ENCODE data around the gene GRAMD2A.

The GRAMD2A gene

DNA sequence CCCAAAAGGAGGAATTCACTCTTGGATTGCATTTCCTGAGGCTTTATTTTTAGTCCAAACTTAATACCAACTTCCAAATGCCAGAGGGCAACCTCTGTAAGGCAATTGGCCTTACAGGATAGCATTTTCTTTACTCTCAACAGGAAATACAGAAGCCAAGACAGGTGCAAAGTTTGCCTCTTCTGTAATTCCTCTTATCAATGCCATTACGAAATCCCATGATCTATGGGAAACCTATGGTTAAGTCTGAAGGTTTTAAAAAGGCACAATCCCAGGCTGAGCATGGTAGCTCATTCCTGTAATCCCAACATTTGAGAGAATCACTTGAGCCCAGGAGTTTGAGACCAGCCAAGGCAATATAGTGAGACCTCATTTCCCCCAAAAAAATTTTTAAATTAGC is 18.5 kb upstream of the GRAMD2A start:
- DNase-seq: no peak

DNA sequence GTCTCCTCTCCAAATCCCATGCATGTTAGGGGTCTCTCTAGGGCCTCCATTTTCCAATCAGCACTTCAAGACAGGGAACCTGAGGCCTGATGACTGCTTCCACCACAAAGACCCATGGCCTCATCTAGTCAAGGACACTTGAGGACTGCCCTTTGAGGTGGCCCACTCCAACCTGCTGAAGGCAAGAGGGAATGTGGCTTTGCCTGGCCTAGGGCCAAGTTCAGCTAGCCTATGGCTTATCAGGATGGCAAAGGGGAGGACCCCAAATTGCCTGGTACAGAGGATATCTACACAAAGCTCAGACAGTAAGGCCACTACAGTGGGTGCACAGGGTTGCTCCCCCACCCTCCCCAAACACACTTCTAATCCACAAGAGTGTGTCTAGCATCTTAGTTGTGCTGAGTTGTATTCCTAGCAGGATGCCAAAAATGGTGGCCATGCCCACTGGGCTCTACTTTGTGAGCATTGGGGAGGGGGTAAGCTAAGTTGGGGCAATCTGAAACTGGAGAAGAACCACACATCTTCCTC is 10.0 kb upstream of the GRAMD2A start:
- DNase-seq: no peak

DNA sequence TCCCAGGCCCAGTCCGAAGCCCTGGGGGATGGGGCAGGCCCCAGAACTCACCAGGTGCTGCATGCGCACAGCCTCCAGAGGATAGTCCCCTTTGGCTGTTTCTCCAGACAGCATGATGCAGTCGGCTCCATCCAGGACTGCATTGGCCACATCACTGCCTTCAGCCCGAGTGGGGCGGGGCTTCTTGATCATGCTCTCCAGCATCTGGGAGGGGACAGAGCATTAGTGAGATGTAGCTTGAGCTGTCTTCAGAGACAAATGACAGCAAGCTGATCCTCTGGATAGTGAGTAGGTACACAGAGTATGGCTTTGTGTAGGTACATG is 9.1 kb upstream of the GRAMD2A start:
- DNase-seq: no peak

DNA sequence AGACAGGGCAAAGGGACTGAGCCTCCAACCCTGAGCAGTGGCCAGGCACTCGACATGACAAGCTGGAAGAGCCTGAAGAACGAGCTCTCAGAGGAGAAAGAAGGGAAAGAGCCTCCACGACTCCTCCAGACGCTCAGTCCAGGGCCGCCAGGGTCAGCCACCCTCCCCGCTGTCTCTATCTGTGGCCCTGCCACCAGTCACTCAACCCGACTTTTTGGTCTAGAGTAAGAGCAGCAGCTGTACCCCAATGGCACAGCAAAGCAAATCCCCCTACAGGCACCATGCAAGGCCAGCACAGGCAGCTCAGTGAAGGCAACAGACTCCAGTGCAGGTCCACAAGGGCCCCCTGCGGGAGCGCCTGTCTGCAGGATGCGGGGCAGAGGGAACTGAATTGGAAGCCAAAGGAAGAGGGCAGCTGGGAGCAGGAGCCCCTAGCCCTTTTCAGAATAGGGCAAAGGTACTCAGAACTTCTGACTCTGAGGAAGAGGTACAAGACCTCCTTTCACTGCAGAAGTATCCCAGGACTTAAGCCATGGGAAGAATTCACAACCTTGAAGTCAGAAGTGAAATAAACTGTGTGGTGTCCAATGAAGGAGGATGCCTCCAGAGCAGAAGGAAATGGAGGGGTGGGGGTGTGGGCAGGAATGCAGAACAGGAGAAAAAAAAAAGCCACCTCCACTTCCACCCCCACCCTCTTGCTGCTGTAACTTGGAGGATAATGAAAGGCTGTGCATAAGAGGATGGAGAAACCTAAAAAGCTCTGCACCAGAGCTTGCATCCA is 8.5 kb upstream of the GRAMD2A start:
- no peak for DNase-seq

DNA sequence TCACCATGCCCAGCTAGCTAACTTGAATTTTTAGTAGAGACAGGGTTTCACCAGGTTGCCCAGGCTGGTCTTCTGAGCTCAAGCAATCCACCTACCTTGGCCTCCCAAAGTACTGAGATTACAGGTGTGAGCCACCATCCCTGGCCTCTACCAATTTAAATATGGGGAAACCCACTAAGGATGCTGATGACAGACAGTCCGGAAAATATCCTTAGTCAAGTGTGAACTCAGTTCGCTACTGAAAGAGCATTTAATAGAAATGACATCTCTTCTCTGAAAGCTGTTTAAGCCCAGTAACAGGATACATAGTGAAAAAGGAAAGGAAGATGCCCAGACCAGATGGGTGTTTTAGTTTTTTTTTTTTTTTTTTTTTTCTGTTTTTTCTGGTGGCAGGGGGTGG is 7.7 kb upstream of the GRAMD2A start:
- no peak for DNase-seq

DNA sequence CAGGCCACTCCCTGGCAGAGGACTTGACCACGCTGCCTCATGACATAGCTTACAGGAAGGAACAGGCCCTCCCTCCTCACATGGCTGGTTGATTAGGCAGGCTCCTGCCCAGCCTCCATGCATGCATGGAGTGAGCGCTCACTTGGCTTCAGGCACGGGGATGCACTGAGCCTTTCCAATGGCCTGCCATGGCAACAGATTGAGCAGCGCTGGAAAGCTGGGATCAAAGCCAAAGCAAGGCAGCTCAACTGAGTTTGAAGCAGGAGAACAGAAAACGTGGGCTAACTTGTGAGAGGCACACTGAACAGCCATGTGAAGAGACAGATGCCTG is 5.9 kb upstream of the GRAMD2A start:
- DNase-seq: no peak

DNA sequence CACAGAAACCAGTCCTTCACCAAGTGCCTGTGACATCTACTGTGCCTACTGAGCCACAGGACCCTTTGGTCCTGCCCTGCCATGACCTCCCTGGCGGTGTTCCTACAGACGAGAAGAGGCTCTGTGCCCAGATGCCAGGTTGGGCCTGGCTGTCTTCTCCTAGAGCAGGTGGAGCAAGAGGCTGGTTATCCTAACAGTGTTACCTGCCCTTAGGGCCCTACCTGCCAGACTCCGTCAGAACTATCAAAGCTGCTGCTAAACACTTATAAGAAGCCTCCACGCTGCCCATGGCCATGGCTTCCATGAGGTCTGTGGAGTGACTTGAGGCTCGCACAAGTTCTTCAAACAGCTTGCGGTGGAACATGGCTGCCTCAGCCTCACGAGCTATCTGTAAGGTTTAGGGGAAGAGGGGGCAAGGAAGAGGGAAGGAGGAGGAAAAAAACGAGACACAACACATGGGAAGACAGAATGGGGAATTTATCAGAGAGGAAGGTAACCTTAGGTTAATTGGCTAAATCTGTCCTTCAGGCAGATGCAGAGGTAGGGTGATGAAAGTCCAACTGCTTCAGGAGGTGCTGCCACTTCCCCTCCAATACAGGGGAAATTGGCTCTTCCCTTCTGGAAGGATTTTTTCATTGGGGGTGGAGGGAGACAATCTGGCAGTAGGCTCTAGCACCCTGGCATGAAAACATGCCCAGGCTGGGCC is 5.4 kb upstream of the GRAMD2A start:
- DNase-seq: no peak

DNA sequence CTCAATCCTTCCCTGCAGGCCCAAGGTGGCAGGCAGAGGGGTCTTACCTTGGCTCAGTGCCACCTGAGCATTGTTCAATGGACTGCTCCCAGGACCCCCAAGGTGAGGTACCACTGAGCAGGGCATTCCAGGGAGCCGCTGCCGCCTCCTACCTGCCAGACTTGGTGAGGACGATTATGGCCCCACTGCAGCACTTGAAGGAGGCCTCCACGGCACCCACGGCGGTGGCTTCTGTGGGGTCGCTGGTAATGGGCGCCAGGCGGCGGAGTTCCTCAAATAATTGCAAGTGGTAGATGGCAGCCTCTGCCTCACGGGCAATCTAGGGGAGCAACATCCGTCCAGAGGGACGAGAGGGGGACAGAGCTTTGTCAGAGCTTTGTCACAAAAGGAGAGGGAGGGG is 4.7 kb upstream of the GRAMD2A start:
- DNase-seq: no peak

DNA sequence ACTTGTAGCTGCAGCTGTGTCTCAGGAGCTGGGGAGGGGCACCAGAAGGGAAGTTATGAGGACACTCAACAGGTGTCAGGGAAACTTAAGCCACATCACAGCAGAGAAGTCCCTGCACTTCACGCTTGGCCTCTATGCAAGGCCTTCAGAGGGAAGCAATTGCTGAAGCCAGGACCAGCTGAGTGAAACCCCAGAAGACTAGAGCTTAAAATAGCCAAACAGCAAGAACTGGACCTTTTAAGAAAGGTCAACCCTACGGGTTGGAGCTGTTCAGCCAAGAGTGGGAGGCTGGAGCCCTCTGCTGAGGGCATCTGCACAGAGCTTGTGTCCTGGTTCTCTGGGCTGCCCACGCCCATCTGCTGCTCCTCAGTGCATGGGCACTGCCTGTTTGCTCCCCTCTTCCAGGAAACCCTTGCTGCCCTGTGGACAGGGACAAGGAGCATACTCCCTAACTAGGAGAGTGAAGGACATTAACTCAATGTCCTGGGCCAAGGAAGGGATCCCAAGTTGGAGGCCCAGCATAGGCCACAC is 3.9 kb upstream of the GRAMD2A start:
- DNase-seq: no peak

DNA sequence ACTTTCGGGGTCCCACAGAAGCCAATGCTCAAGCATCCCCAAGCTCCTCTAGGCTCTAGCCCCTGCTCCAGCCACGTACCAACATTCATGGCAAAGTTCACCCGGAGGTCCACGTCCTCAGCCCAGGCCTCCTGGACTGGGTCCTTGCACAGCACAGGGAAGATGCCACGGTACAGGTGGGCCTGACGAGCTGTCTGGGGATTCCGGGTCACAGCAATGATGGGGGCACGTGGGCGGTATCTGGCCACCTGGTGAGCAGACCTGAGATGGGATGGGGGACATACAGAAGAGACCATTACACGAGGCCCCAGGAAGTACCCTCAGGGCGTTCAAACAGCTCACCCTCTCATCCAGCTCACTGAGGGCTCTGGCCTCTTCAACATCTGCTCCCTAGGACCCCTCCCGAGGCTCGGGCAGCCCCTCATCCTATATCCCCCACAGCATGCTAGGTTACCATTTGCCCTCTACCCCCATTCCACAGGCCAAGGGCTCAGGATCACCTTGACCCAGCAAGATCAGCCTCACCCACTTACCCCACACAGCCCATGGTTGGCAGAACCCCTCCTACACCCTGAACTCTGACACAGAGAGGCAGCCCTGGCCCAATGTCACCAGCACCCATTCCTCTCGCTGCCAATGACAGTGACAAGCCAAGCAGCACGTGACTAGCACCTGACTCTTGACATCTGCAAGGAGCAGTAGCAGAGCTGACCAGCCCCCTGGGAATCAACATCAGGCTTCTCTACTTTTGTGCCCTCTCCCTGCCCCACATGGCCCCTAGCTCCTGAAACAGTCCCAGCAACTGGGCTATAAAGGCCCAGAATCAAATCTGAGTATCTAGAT is 3.0 kb upstream of the GRAMD2A start:
- DNase-seq: no peak

DNA sequence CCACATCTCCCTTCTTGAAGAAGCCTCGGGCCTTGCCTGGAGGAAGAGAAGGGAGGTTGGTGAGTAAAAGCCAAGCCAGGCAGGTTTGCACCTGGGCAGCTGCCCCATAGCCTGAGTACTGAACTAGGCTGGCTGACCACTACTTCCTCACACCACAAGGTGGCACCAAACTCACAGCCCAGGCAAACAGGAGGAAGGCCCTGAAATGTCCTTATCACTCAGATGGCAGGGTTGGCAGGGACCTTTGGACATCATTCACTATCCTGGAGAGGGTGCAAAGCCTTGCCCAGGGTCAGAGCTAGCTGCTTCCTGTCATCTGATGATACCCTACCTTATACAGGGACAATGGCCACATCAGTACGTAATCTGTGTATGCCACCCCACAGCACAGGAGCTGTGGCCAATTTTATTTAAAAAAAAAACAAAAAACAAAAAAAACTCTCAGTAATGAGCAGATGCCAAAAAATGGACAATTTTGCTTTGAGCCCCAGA is 2.2 kb upstream of the GRAMD2A start:
- peak; percentile 71 for DNase-seq

DNA sequence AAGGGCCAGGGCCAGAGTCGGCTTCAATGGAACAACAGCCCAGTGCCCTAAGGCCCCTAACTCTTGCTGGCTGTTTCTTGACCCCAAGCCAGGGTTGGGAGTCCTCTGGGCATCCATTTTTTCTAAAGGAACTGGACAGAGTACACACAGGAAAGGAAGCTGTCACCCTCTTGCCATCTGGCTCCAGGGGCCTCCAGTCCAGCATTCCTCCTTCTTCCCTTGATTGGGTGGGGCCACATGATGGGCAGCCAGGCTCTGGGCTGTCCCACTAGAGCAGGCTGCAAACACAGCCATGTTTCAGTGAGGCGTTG is 1.6 kb upstream of the GRAMD2A start:
- no peak for DNase-seq

DNA sequence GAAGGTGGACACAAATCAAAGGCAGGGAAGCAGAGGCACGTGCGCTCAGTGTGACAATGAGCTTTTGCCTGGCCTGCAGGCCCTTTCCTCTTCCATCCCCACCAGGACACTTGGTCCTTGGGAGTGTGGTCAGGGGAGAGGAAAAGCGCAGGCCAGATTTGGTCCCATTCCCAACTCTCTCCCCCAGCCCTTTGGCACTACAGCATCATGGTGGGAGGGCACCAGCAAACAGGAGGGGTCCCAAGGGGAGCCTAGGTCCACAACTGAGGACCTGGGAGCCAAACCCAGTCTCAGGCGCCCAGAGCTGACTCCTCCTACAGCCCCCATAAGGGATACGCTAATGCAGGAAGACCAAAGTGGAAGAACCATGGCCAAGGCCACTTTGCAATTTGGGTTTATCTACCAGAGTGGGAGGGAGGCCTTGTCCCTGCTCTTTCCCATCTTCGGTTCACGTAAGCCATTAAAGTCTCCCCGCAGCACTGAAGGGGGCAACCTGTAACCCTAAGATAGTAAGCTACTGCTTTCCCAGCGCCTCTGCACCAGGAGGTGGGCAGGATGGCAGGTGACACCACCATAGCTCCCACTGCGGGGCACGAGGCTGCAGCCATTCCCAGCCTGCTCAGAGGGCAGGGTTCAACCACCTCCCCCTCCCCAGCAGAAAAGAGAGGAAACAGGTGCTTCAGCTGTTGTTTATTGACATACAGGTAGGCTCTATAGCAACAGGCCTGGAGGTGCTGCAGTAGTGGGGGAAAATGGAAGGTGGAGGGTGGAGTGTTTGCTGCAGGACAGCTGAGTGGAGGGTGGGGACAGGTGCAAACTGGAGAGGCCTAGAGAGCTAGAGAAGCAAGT is 993 bp upstream of the GRAMD2A start:
- no peak for DNase-seq

DNA sequence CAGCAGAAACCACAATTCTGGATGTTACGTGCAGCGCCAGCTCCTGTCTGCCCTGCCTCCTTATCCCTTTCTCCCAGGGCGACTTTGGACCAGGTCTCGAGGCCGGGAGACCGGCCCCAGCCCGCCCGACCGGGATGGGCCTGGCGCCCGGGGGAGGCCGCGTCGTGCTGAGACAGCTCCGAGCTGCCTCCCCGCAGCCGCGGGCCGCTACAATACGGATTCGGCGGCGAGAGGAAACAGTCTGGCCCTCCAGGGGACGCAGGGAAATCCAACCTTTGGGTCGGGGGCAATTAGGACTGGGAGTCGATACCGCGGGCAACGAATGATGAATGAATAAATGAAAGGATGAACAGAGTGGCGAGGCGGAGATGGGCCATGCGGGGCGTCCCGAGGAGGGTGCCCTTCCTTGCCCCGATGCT is 537 bp downstream of the GRAMD2A start:
- DNase-seq: no peak

DNA sequence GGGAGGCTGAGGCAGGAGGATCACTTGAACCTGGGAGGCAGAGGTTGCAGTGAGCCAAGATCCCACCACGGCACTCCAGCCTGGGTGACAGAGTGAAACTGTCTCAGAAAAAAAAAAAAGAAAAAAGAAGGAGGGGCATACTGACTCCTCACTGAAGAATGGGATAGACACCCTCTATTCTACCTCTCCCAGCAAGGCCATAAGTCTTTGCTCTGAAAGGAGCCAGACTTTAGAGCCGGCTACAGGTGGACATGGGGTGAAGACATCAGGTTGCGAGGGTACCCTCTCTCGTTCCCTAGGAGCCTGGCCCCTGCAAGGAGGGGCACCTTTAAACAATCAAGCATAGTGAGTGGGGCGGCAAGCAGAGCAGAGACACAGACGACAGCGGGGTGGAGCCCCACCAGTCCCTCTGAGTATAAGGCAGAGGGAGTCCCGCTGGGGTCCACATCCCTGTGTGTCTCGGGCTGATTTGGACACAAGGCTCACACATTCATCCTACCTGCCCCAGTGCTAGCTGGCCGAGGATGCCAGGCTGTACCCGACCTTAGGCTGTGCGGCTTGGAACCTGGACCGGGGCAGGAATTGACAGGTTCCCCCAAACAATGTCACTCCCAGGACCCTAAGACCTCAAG is 1.1 kb downstream of the GRAMD2A start:
- no peak for DNase-seq

DNA sequence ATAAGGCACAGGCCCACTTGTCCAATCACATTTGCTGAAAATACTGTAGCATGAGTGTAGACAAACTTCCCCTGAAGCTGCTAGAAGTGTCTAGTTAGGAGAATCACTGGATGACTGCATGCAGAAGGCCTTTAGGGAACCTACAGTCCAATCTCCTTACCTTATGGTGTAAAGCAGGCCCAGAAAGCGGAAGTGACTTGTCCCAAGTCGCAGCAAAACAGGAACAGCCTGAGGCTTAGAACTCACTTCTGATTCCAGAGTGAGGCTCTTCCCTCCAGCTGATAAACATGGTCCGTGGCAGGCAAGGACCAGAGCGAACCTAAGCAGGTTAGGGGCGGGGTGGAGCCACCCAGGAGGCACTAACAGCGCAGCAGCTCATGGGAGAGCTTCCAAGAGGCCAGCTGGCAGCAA is 2.5 kb downstream of the GRAMD2A start:
- peak; percentile 56 for DNase-seq

DNA sequence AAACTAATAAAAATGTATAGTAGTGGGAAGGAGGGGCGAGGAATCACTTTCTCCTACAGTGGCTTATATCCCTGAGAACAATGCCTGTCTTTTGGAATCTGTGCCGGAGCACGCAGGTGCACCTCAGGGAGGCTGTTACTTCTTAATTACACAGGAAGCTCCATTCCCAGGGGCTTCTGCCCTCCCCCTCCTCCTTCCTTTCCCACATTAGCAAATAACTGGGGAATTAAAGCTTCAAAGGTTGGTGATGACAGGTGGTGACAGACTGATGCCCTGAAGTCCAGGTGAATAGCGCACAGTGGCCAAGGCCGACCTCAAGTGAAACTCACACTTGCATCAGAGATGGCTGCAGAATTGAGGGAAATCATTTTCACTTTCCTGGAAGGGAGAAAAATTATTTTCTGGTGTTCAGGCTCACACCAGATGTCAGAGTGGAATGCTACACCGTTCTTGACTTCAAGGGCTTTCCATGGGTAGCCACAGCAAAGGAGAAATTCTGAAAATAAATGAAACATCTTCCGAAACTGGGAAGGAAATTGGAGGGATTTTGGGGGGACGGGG is 3.7 kb downstream of the GRAMD2A start:
- no peak for DNase-seq

DNA sequence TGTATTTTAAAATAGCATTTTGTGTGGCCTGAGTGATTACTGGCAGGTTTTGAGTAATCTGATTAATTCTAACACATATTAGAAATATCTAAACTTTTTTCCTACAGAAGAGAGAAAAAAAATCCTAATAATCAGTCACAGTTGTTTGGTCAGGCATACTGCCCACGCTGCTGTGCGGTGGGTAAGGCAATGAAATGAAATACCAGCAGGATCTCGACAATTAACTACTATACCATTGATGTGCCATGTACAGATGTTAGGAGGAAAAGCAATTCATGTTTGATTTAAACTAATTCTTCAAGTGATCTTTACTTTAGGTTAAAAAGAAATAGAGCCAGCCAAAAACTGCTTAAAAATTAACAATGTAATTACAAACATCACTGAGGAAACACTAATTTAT is 5.2 kb downstream of the GRAMD2A start:
- DNase-seq: no peak

DNA sequence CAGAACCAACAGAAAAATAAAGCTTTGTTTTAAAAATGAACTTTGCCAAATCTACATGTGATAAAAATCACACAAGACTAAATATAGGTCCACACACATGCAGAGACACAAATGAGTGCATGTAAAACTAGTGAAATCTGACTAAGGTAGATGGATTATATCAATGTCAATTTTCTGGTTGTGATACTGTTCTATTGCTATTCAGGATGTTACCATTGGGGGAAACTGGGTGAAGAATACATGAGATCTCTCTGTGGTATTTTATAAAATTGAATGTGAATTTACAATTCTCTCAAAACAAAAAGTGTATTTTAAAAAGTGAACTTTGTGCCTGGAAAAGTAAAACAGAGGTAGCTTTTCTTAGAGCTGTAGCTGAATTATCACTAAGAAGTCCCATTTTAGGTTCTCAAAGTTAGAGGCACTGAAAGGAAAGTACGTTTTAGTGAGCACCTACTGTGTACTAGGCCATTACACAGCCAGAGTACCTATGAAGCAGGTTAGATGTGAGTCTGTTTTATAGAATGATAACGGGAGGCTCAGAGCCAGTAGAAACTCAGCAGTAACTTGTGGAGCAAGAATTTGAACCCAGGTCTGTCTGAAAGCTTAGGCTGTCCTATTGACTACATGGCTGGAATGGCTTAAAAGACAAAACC is 8.2 kb downstream of the GRAMD2A start:
- no peak for DNase-seq

DNA sequence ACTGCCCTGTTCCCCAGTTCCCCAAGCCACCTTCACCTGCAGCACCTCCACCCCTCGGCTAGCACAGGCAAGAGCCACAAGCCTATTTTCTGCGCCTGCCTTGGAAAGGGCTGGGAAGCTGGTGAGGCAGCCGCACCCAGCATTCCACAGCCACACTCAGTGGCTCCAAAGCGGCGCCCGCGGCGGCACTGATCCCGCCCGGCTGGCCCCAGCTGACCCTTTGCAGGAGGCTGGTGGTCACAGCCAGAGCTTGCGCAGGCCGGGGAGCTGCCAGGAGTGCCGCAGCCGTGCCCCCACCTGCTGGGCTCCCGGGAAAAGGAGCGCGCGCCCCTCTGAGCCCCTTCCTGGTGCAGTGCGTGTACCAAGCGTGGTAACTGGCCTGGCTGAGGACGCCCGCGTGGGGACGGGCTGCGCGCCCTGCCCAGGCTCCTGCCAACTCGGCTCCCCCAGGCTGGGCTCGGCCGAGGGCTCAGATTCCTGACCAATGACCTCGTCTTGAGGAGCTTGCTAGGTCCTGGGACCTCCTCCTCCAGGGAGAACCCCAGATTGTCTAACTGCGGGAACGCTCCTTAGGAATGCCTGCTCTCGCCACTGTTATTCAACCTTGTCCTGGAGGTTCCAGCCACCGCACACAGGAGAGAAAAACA is 13.3 kb downstream of the GRAMD2A start:
- no peak for DNase-seq

DNA sequence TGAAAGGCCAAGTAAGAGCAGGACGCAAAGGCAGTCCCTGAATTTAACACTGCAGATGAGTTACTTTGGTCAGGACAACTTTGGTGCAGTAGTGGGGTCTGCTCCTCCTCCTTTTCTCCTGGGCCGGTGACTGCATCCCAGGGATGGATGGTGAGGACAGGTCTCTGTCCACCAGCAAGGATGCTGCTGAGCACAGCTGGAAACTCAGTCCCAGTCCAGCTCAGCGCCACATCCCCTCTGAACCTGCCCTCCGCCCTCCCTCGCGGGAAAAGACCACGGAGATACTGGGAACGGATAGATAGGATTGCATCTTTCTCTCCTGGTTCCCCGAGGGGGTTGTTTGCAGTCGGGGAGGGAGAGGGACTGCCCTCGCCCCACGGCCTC is 13.8 kb downstream of the GRAMD2A start:
- no peak for DNase-seq

Measured in CD4-positive, alpha-beta T cell treated with Interferon gamma for 1 hour (primary cell).